HepG2 (cell line): Measurements from ENCODE around the gene QSOX1. TPM values are rescaled to one million over a fixed set of nuclear protein-coding genes. Genes with fewer than 3 reads are reported as not detected.

ENCODE experiments used
- FOXJ3 ChIP-seq: sonication (generic); formaldehyde crosslinking; IDR thresholded peaks from 2 replicates; pipeline ENCODE4 v1.4.0; 2020; ENCODE audit warnings: missing genetic modification reagents, mild to moderate bottlenecking, borderline replicate concordance
- RARA ChIP-seq: IDR thresholded peaks from 2 replicates; pipeline ENCODE4 v1.6.1; 2016; ENCODE audit warnings: missing genetic modification reagents, missing compliant biosample characterization
- polyA plus RNA-seq, 8 experiments: library from polyadenylated mRNA; depleted of rRNA in 3 of 8; stranded (reverse) in 7 of 8; unstranded in 1 of 8; fragments of >200 nt; fragmentation: Illumina TruSeq in 4 of 8; extraction: Trizol in 4 of 8; gene quantifications; 2 replicates each; pipeline versions ENCODE4 v1.2.1 to v1.2.3, GENCODE V29; 2011 to 2016; ENCODE audit warnings: low read depth in 4 of 8, missing spikeins in 1 of 8, mixed read lengths in 1 of 8; ENCODE audit not compliant: insufficient read depth in 1 of 8
- total RNA-seq, 5 experiments: library from RNA; depleted of rRNA; stranded (reverse); fragments of >200 nt; fragmentation: Illumina TruSeq; extraction: Trizol; gene quantifications; 2 replicates each; pipeline ENCODE4 v1.2.3, GENCODE V29; 2016; ENCODE audit warnings: low read depth in 1 of 5
- TF ChIP-seq, protein P1 (sequence below), 2 experiments: fragments of 450-650 bp in 1 of 2; sonication (generic) in 1 of 2; formaldehyde crosslinking in 1 of 2; IDR thresholded peaks; 2 replicates each; pipeline versions ENCODE4 v1.6.1 to v1.8.0; 2016 to 2022; ENCODE audit warnings: antibody characterized with exemption in 1 of 2, mild to moderate bottlenecking in 1 of 2, missing genetic modification reagents in 1 of 2
- TF ChIP-seq, protein P2 (sequence below): sonication (generic); formaldehyde crosslinking; IDR thresholded peaks from 2 replicates; pipeline ENCODE4 v1.4.0; 2020; ENCODE audit warnings: missing genetic modification reagents
- TF ChIP-seq, protein P3 (sequence below): sonication (generic); formaldehyde crosslinking; IDR thresholded peaks from 2 replicates; pipeline ENCODE4 v1.4.0; 2020; ENCODE audit warnings: low read depth, mild to moderate bottlenecking, missing genetic modification reagents
- TF ChIP-seq, protein P4 (sequence below): sonication (generic); formaldehyde crosslinking; IDR thresholded peaks from 2 replicates; pipeline ENCODE4 v1.4.0; 2020; ENCODE audit warnings: mild to moderate bottlenecking, missing genetic modification reagents

The QSOX1 gene
- total and polyA plus RNA-seq, 2 of the 13 experiments (the other 11 are each of a cell fraction or from before 2014, with no cell fraction given): 6.8 to 40.2 TPM

DNA sequence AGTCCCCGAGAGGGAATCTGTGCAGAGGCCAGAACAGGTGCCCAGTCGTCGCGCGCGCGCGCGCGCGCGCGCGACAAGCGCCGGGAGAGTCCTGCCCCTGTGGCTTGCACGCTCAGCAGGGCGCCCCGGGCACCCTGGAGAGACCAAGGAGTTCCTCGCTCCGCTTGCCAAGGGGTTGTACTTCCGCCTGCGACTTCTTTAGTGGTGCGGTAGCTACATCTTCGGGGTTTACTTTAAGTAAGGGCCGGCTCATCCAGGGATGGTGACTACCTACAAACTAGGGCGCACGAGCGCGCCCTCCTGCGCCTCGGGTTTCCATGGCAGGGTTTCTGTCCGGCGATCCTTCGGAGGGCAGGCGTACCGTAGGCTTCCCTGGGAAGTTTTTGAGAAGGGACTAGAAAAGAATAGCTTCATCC, 76.8 kb downstream of the QSOX1 start (continued):
- TF ChIP-seq, protein P1, sequence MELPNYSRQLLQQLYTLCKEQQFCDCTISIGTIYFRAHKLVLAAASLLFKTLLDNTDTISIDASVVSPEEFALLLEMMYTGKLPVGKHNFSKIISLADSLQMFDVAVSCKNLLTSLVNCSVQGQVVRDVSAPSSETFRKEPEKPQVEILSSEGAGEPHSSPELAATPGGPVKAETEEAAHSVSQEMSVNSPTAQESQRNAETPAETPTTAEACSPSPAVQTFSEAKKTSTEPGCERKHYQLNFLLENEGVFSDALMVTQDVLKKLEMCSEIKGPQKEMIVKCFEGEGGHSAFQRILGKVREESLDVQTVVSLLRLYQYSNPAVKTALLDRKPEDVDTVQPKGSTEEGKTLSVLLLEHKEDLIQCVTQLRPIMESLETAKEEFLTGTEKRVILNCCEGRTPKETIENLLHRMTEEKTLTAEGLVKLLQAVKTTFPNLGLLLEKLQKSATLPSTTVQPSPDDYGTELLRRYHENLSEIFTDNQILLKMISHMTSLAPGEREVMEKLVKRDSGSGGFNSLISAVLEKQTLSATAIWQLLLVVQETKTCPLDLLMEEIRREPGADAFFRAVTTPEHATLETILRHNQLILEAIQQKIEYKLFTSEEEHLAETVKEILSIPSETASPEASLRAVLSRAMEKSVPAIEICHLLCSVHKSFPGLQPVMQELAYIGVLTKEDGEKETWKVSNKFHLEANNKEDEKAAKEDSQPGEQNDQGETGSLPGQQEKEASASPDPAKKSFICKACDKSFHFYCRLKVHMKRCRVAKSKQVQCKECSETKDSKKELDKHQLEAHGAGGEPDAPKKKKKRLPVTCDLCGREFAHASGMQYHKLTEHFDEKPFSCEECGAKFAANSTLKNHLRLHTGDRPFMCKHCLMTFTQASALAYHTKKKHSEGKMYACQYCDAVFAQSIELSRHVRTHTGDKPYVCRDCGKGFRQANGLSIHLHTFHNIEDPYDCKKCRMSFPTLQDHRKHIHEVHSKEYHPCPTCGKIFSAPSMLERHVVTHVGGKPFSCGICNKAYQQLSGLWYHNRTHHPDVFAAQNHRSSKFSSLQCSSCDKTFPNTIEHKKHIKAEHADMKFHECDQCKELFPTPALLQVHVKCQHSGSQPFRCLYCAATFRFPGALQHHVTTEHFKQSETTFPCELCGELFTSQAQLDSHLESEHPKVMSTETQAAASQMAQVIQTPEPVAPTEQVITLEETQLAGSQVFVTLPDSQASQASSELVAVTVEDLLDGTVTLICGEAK (IDR thresholded peaks at IDR 0.05): no peak
- TF ChIP-seq, protein P1 (CRISPR knock-in tag; IDR thresholded peaks at IDR 0.05): no peak
- TF ChIP-seq FOXJ3 (CRISPR knock-in tag) (no peak), RARA (CRISPR knock-in tag) (no peak)
- TF ChIP-seq, protein P2, sequence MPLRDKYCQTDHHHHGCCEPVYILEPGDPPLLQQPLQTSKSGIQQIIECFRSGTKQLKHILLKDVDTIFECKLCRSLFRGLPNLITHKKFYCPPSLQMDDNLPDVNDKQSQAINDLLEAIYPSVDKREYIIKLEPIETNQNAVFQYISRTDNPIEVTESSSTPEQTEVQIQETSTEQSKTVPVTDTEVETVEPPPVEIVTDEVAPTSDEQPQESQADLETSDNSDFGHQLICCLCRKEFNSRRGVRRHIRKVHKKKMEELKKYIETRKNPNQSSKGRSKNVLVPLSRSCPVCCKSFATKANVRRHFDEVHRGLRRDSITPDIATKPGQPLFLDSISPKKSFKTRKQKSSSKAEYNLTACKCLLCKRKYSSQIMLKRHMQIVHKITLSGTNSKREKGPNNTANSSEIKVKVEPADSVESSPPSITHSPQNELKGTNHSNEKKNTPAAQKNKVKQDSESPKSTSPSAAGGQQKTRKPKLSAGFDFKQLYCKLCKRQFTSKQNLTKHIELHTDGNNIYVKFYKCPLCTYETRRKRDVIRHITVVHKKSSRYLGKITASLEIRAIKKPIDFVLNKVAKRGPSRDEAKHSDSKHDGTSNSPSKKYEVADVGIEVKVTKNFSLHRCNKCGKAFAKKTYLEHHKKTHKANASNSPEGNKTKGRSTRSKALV (CRISPR knock-in tag): peak; percentile 99
- TF ChIP-seq, protein P3, sequence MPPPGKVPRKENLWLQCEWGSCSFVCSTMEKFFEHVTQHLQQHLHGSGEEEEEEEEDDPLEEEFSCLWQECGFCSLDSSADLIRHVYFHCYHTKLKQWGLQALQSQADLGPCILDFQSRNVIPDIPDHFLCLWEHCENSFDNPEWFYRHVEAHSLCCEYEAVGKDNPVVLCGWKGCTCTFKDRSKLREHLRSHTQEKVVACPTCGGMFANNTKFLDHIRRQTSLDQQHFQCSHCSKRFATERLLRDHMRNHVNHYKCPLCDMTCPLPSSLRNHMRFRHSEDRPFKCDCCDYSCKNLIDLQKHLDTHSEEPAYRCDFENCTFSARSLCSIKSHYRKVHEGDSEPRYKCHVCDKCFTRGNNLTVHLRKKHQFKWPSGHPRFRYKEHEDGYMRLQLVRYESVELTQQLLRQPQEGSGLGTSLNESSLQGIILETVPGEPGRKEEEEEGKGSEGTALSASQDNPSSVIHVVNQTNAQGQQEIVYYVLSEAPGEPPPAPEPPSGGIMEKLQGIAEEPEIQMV: no peak
- TF ChIP-seq, protein P4, sequence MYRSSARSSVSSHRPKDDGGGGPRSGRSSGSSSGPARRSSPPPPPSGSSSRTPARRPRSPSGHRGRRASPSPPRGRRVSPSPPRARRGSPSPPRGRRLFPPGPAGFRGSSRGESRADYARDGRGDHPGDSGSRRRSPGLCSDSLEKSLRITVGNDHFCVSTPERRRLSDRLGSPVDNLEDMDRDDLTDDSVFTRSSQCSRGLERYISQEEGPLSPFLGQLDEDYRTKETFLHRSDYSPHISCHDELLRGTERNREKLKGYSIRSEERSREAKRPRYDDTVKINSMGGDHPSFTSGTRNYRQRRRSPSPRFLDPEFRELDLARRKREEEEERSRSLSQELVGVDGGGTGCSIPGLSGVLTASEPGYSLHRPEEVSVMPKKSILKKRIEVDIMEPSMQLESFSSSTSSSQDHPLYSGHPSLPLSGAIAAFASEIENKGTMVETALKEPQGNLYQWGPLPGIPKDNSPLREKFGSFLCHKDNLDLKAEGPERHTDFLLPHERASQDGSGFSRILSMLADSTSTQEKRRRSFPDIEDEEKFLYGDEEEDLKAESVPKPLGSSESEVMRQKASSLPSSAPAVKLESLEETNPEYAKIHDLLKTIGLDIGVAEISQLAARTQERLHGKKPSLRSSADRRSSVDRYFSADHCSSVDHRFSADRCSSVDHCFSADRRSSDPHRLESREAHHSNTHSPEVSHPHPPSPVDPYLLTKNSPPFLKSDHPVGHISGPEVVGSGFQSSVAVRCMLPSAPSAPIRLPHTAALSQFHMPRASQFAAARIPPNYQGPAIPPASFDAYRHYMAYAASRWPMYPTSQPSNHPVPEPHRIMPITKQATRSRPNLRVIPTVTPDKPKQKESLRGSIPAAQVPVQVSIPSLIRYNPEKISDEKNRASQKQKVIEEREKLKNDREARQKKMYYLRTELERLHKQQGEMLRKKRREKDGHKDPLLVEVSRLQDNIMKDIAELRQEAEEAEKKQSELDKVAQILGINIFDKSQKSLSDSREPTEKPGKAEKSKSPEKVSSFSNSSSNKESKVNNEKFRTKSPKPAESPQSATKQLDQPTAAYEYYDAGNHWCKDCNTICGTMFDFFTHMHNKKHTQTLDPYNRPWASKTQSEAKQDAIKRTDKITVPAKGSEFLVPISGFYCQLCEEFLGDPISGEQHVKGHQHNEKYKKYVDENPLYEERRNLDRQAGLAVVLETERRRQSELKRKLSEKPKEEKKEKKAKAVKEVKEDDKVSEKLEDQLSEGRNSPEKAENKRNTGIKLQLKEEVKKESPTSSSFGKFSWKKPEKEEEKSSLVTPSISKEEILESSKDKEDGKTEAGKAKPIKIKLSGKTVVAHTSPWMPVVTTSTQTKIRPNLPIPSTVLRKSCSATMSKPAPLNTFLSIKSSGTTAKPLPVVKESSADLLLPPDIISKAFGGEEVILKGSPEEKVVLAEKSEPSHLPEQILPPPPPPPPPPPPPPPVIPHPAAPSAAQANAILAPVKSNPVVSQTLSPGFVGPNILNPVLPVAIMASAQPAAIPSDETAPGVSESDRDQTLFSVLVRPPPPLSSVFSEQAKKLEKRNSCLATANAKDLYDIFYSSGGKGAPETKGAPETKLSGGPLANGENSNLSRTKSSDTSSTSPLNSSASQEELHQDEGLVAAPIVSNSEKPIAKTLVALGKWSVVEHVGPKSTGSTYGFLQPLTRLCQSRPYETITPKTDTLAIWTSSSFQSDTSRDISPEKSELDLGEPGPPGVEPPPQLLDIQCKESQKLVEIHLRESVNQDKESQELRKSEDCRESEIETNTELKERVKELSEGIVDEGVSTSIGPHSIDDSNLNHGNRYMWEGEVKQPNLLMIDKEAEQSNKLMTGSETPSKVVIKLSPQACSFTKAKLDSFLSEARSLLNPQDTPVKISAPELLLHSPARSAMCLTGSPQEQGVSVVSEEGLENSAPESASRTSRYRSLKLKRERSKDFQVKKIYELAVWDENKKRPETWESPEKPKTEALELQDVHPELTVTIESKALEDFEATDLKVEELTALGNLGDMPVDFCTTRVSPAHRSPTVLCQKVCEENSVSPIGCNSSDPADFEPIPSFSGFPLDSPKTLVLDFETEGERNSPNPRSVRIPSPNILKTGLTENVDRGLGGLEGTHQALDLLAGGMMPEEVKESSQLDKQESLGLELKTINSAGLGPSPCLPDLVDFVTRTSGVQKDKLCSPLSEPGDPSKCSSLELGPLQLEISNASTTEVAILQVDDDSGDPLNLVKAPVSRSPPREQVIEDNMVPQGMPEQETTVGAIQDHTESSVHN (CRISPR knock-in tag): no peak
